Spinal cord (tissue), 10 donors: ENCODE results near the gene TTLL10. TPM values are rescaled to one million over a fixed set of nuclear protein-coding genes. Genes with fewer than 3 reads are reported as not detected.

Source experiments
- DNase-seq, 6 donors: peaks; one replicate each; pipeline versions ENCODE4 v3.0.0 to v3.0.0-alpha.2; 2013 to 2015; ENCODE audit warnings: low spot score in 6 of 6, low read depth in 4 of 6
- H3K27ac ChIP-seq: one replicate; pipeline ENCODE4 v1.5.1; 2013; ENCODE audit warnings: low read depth, low read length, control low read depth
- H3K27me3 ChIP-seq: one replicate; pipeline ENCODE4 v1.6.1; 2013; ENCODE audit warnings: low read length; ENCODE audit not compliant: control insufficient read depth, insufficient read depth
- H3K36me3 ChIP-seq: one replicate; pipeline ENCODE4 v1.6.1; 2013; ENCODE audit warnings: low read length; ENCODE audit not compliant: control insufficient read depth, insufficient read depth
- H3K4me1 ChIP-seq: one replicate; pipeline ENCODE4 v1.6.1; 2013; ENCODE audit warnings: low read length; ENCODE audit not compliant: control insufficient read depth, insufficient read depth
- H3K4me3 ChIP-seq: one replicate; pipeline ENCODE4 v1.5.1; 2013; ENCODE audit warnings: low read depth, low read length, control low read depth
- H3K9me3 ChIP-seq: one replicate; pipeline ENCODE4 v1.6.1; 2013; ENCODE audit warnings: low read length; ENCODE audit not compliant: control insufficient read depth, insufficient read depth
- WGBS: methylation state at CpG from one replicate; pipeline ENCODE4 v1.1.5; 2013; ENCODE audit warnings: missing lambda C conversion rate; ENCODE audit not compliant: insufficient coverage; 5-methylcytosine and 5-hydroxymethylcytosine counted together
- polyA plus RNA-seq, 2 donors: library from polyadenylated mRNA; unstranded; fragments of 120-200 nt; gene quantifications; one replicate each; pipeline ENCODE4 v1.2.1, GENCODE V29; 2013; ENCODE audit not compliant: insufficient read length in 2 of 2
- total RNA-seq, 2 donors: library from RNA; depleted of rRNA in 1 of 2; stranded (reverse); fragments of 120-200 nt in 1 of 2; fragments of >200 nt in 1 of 2; gene quantifications; one replicate each; pipeline versions ENCODE4 v1.2.3 to v1.2.4, GENCODE V29; 2013 to 2014
- donor health status: healthy.

Gene TTLL10
- total and polyA plus RNA-seq, 4 donors: 0.79 to 2.1 (median 1.2) TPM

DNA sequence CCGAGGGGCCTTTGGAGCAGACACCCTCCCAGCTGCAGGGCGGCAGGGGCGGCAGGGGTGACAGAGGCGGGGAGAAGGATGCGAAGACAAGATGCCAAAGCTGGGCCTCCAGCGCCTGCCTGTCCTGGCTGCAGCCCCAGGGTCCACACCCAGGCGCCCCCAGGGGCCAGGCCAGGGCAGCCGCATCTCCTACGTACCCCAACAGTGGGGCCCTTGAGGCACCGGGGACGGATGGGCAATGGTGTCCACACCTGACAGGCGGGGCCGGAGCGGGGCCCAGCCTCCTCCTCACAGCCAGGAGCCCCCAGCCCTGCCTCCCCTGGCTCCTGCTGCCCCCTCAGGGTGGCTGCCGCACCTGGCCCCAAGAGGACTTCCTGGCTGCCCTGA lies 65.5 kb downstream of the TTLL10 start:
- H3K4me3 ChIP-seq: no peak overlapping the region

GRCh38 chr1:1239614-1240347 lies 66.1 kb downstream of the TTLL10 start:
- H3K27ac ChIP-seq: no peak overlapping the region
- H3K27me3 ChIP-seq: peaks cover 31% of the 10 kb centered on the region
- 31% methylated on average over 28 of the region's 30 CpGs for WGBS
- H3K9me3 ChIP-seq: no peaks in the 10 kb centered on the region
- peaks cover 53% of the 10 kb centered on the region for H3K36me3 ChIP-seq
- H3K4me3 ChIP-seq: no peak overlapping the region
- peaks cover 42% of the 10 kb centered on the region for H3K4me1 ChIP-seq
- DNase-seq: no peak

More for the DNA sequence above, 65.5 kb downstream of the TTLL10 start:
- peaks cover 42% of the 10 kb centered on the region for H3K4me1 ChIP-seq
- no peak overlapping the region for H3K27ac ChIP-seq
- H3K27me3 ChIP-seq: peaks cover 30% of the 10 kb centered on the region
- WGBS: 71% methylated on average over 15 of the region's 15 CpGs
- DNase-seq: no peak
- peaks cover 58% of the 10 kb centered on the region for H3K36me3 ChIP-seq
- H3K9me3 ChIP-seq: no peaks in the 10 kb centered on the region

DNA sequence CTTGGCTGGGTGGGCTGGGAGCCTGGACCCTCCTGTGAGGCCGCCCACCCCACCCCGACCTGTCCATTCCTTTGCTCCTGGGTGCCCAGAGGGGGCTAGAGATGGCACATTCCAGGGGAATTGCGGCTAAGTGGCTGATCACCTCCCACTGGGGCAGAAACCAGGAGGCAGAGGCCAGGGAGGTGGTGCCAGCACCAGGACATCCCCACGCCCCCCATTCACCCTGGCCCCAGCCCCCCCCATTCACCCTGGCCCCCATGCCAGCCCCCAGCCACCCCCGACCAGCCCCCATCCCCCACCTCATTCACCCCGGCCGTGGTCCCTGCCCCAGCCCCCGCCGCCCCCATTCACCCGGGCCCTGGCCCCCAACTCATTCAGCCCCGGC lies 66.7 kb downstream of the TTLL10 start:
- Histone ChIP-seq H3K27ac (no peak overlapping the region), H3K36me3 (peaks cover 47% of the 10 kb centered on the region), H3K27me3 (peaks cover 33% of the 10 kb centered on the region), H3K4me3 (no peak overlapping the region), H3K9me3 (no peaks in the 10 kb centered on the region), H3K4me1 (peaks cover 42% of the 10 kb centered on the region)
- no peak for DNase-seq
- 60% methylated on average over 1 of the region's 11 CpGs for WGBS

DNA sequence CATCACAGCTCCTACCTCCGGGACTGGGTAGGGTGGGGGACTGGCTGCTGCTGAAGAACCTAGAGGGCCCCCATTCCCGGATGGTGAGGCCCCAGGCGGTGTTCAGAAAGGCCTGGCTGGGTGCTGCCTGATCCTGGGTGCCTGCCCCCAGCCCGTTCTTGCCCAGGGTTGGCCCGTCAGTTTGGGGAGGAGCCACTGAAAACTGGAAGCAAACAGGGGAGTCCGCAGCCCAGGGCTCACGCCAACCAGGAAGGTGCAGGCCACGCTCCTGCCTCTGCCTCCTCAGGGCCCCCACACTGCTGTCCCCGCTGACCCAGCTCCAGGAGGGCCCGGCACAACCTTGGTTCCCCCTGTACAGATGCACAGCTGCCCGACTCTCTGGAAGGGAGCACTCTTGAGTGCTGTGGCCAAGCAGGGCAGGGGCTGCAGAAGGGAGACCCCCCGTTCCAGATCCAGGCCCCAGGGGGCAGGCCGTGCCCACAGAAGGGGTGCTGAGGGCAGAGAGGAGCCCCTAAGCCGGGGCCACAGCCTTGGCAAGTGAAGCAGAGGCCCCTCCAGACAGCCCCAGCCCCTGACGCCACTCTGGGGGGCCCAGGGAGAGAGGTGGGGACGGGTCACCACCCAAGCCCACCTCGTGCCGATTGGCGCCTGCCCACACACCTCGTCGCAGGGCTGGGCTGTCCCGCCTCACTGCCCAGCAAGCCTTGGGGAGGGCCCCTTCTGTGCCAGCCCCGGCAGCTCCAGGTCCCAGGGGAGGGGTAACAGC lies 67.3 kb downstream of the TTLL10 start:
- peaks cover 45% of the 10 kb centered on the region for H3K36me3 ChIP-seq
- H3K9me3 ChIP-seq: no peaks in the 10 kb centered on the region
- DNase-seq: no peak
- H3K4me1 ChIP-seq: peaks cover 42% of the 10 kb centered on the region
- no peak overlapping the region for H3K4me3 ChIP-seq
- no peak overlapping the region for H3K27ac ChIP-seq
- peaks cover 40% of the 10 kb centered on the region for H3K27me3 ChIP-seq
- WGBS: 73% methylated on average over 21 of the region's 23 CpGs

DNA sequence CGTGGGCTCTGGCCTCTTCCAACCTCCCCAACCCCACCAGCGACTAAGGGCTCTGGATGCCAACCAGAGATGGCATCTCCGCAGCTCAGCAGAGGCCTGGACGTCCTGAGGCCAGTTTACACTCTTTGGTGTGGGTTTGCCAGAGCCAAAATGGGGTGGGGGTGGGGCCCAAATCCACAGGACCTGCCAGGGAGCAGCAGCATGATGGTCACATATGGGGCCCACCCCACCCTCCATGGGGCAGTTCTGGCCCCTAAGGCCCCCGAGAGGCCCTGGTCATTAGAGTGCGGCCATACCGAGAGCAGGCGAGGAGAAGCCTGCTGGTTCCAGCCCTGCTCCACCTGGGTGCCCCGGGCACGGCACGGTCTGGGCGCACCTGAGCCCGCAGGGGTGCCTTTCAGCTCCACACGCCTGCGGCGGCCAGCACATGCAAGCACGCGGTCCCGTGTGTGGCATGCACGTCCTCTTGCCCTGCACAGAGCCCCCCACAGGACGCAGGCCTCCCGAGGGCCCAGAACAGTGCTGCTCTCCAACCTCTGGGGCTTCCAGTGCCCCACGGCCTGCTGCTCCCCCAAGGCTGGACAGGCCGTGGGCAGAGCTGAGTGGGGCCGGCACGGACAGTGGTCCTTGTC lies 68.0 kb downstream of the TTLL10 start:
- Histone ChIP-seq H3K4me1 (peaks cover 42% of the 10 kb centered on the region), H3K36me3 (peaks cover 38% of the 10 kb centered on the region), H3K27me3 (peaks cover 43% of the 10 kb centered on the region), H3K27ac (no peak overlapping the region), H3K4me3 (no peak overlapping the region), H3K9me3 (no peaks in the 10 kb centered on the region)
- 82% methylated on average over 22 of the region's 26 CpGs for WGBS
- DNase-seq: no peak

DNA sequence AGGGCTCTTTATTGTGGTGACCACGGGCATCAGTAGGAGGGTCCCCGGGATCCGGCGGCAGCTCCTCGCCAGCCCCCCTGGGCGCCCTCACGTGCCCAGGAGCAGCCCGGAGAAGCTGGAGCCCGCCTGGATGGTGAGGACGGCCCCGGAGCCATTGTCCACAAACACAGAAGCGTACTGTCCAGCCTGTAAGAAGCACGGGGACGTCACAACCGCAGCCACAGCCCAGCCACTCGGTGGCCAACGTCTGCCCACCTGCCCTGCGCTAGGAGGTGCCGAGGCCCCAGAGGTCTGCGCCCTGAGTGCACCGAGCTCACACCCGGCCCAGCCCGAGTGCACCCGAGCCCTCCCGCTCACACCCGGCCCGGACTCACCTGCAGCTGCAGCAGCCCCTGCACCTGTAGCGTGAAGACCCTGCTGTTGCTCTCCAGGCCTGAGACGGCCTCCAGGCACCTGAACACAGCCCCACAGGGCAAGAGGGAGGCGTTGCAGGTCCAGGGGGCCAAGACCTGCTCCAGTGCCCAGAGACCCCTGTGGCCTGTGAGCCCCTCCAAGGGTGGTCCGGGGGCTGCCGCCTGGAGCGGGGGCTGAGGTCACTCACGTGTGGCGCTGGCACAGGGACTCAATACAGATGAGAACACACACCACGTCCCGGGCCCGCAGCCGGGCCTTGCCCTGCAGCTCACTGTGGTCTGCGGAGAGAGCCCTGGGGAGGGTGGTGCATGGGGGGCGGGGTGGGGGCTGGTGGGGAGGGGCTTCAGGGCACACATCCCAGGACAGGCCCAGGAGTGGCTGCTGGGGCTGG lies 69.0 kb downstream of the TTLL10 start:
- DNase-seq: no peak
- Histone ChIP-seq H3K9me3 (no peaks in the 10 kb centered on the region), H3K4me3 (no peak overlapping the region), H3K27ac (no peak overlapping the region), H3K4me1 (peaks cover 33% of the 10 kb centered on the region), H3K27me3 (peaks cover 53% of the 10 kb centered on the region), H3K36me3 (peaks cover 35% of the 10 kb centered on the region)
- WGBS: 82% methylated on average over 35 of the region's 41 CpGs

GRCh38 chr1:1243266-1243660 lies 69.6 kb downstream of the TTLL10 start:
- 90% methylated on average over 23 of the region's 23 CpGs for WGBS
- Histone ChIP-seq H3K27me3 (peaks cover 51% of the 10 kb centered on the region), H3K27ac (no peak overlapping the region), H3K4me3 (no peak overlapping the region), H3K9me3 (no peaks in the 10 kb centered on the region), H3K36me3 (peaks cover 35% of the 10 kb centered on the region), H3K4me1 (peaks cover 27% of the 10 kb centered on the region)
- DNase-seq: no peak

DNA sequence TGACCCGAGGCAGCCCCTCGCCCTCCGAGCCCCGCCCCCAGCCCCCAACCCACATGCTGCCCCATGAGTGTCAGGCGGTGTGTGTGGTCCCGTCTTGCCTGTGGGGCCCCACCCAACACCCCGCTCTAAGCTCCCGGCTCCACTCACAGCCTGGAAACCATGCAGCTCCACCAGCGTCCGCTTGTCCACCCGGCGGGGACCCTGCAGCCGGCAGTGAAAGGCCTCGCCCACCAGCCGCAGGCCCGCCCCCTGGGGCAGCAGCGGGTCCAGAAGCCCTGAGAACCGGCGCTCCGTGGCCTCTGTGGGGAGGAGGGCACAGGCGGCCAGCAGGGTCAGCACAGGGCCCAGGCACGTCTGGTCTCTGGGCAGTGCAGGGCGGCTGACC lies 70.1 kb downstream of the TTLL10 start:
- peaks cover 23% of the 10 kb centered on the region for H3K4me1 ChIP-seq
- peaks cover 46% of the 10 kb centered on the region for H3K27me3 ChIP-seq
- H3K9me3 ChIP-seq: no peaks in the 10 kb centered on the region
- no peak for DNase-seq
- no peak overlapping the region for H3K27ac ChIP-seq
- 38% methylated on average over 22 of the region's 23 CpGs for WGBS
- peaks cover 35% of the 10 kb centered on the region for H3K36me3 ChIP-seq
- no peak overlapping the region for H3K4me3 ChIP-seq

DNA sequence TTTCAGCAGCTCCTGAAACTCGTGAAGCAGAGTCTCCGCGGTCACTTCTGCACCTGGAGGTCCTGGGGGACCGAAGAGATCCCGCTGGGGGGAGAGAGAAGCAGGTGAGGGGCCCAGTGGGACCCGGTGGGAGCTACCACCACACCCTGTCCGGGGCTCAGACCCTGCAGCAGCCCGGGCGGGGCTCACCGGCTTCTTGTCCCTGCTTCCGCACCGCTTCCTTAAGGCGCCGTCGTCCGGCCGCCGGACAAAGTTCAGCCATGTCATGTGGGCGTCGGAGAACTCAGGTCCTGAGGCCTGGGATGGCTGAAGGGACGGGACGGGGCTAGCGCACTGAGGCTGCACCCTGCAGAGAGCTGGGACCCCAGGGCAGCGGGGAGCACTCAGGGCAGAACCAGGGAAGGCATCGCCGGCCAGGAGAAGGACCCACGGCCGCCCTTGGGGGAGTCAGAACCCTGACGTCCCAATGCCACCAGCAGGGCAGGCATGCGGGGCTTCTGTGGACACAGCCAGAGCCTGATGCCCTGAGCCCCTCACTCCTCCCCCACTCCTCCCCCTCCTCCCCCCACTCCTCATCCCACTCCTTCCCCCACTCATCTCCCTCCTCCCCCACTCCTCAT lies 70.6 kb downstream of the TTLL10 start:
- H3K27me3 ChIP-seq: peaks cover 42% of the 10 kb centered on the region
- peaks cover 35% of the 10 kb centered on the region for H3K36me3 ChIP-seq
- H3K4me3 ChIP-seq: no peak overlapping the region
- peaks cover 20% of the 10 kb centered on the region for H3K4me1 ChIP-seq
- DNase-seq: no peak
- WGBS: 46% methylated on average over 28 of the region's 30 CpGs
- no peaks in the 10 kb centered on the region for H3K9me3 ChIP-seq
- H3K27ac ChIP-seq: no peak overlapping the region
